Gastroesophageal sphincter (tissue), 3 donors: ENCODE results near the gene COL6A2.

ENCODE experiments used
- EP300 ChIP-seq: sonication (generic); formaldehyde crosslinking; IDR thresholded peaks from one replicate; pipeline ENCODE4 v1.6.1; 2017; ENCODE audit warnings: antibody characterized with exemption, mild to moderate bottlenecking
- POLR2A ChIP-seq, 2 donors: fragments of 450-650 bp; IDR thresholded peaks; one replicate each; pipeline ENCODE4 v1.6.1; 2017; ENCODE audit warnings: antibody characterized with exemption in 2 of 2, mild to moderate bottlenecking in 2 of 2, moderate library complexity in 1 of 2
- POLR2AphosphoS5 ChIP-seq: sonication (generic); formaldehyde crosslinking; IDR thresholded peaks from one replicate; pipeline ENCODE4 v1.6.1; 2017; ENCODE audit warnings: antibody characterized with exemption
- TF ChIP-seq, protein P1 (sequence below), 4 experiments: fragments of 200-600 bp in 2 of 4; fragments of 450-650 bp in 2 of 4; sonication (generic) in 1 of 4; IDR thresholded peaks; one replicate each; pipeline ENCODE4 v1.5.1; 2017 to 2019; ENCODE audit warnings: antibody characterized with exemption in 4 of 4, mild to moderate bottlenecking in 2 of 4, moderate library complexity in 2 of 4

DNA sequence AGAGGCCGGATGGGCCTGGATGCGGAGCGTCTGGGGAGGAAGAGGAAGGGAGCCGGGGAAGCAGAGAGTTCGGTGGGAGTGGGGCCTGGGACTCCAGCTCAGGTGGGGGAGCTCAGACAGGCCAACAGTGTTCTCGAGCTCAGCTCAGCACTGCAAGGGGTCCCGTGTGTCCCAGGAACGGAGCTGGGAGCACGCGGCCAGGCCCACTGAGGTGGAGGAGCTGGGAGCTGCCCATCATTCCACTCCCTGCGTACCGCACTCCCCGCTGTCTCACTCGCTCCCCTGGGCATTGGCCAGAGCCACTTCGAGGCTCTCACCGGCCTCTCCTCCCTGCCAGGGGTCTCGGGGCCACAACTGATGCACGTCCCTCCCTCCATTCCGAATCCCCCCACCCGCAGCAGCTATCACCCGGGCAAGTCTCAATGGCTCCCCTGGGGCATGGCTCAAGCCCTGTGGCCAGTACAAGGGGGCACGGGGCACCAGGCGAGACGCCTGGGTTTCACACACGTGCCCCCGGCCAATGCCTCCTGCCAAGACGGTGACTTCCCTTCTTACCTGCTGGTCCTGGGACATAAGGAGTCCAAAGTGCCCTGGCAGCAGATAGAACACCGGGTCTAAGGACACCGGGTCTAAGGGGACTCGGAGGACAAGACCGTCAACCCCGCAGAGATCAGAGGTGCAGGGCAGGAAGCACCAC, 30.3 kb upstream of the COL6A2 start:
- TF ChIP-seq POLR2AphosphoS5 (no peak), EP300 (no peak), POLR2A (IDR thresholded peaks at IDR 0.05) (no peak)
- TF ChIP-seq, protein P1, sequence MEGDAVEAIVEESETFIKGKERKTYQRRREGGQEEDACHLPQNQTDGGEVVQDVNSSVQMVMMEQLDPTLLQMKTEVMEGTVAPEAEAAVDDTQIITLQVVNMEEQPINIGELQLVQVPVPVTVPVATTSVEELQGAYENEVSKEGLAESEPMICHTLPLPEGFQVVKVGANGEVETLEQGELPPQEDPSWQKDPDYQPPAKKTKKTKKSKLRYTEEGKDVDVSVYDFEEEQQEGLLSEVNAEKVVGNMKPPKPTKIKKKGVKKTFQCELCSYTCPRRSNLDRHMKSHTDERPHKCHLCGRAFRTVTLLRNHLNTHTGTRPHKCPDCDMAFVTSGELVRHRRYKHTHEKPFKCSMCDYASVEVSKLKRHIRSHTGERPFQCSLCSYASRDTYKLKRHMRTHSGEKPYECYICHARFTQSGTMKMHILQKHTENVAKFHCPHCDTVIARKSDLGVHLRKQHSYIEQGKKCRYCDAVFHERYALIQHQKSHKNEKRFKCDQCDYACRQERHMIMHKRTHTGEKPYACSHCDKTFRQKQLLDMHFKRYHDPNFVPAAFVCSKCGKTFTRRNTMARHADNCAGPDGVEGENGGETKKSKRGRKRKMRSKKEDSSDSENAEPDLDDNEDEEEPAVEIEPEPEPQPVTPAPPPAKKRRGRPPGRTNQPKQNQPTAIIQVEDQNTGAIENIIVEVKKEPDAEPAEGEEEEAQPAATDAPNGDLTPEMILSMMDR (IDR thresholded peaks at IDR 0.05) = no peak
